Natural killer cell treated with Interleukin-12 subunit alpha and Interleukin-12 subunit beta and Interleukin-15 and Interleukin-18, amount 100 ng/mL, for 72 hours (primary cell): ENCODE measurements around the gene ASMT. TPM values are rescaled to one million over a fixed set of nuclear protein-coding genes. Genes with fewer than 3 reads are reported as not detected.
A peak's percentile ranks its signal among the peaks of the same experiment; 100 is the strongest.

Experiments used
- ATAC-seq, 2 donors: fragments of 150-1000 bp; cut with Tn5 transposase in 1 of 2; sonication (Bioruptor Pico), chemical (Tn5 transposase) in 1 of 2; 2 replicates each; pipeline ENCODE4 v1.10.0; 2021
- DNase-seq: peaks from one replicate; pipeline ENCODE4 v3.0.0; 2022; ENCODE audit warnings: low spot score
- H3K27ac Mint-ChIP-seq, 2 donors: 1 replicate in 1 of 2; 2 replicates in 1 of 2; pipeline ENCODE4 v1.8.0; 2022; ENCODE audit warnings: mixed read lengths in 2 of 2, mild to moderate bottlenecking in 1 of 2, moderate library complexity in 1 of 2
- H3K27me3 Mint-ChIP-seq, 2 donors: 1 replicate in 1 of 2; 2 replicates in 1 of 2; pipeline ENCODE4 v1.8.0; 2022; ENCODE audit warnings: mixed read lengths in 2 of 2
- H3K36me3 Mint-ChIP-seq: one replicate; pipeline ENCODE4 v1.8.0; 2022; ENCODE audit warnings: mixed read lengths
- H3K4me1 Mint-ChIP-seq, 2 donors: 1 replicate in 1 of 2; 2 replicates in 1 of 2; pipeline ENCODE4 v1.8.0; 2022; ENCODE audit warnings: low read depth in 2 of 2, mixed read lengths in 2 of 2, mild to moderate bottlenecking in 1 of 2
- H3K4me3 Mint-ChIP-seq: one replicate; pipeline ENCODE4 v1.8.0; 2022; ENCODE audit warnings: mixed read lengths
- H3K9me3 Mint-ChIP-seq: 2 replicates; pipeline ENCODE4 v1.8.0; 2022; ENCODE audit warnings: mixed read lengths
- total RNA-seq, 2 donors: library from RNA; stranded (reverse); gene quantifications; one replicate each; pipeline ENCODE4 v1.2.3, GENCODE V29; 2022

The ASMT gene
- total RNA-seq, 2 donors from 2014 or later: 1.7 to 1.8 TPM

GRCh38 chrX:1591863-1592469 lies 22.9 kb upstream of the ASMT start:
- DNase-seq (no peak), ATAC-seq (peak; percentile 11 to 51)
- H3K4me1 Mint-ChIP-seq: peaks cover 8 to 24% of the 10 kb centered on the region in 2 donors
- H3K36me3 Mint-ChIP-seq: peaks cover 6% of the 10 kb centered on the region
- H3K4me3 Mint-ChIP-seq: peak overlapping the region; percentile 96
- peak overlapping the region; percentile 71 to 91 for H3K27ac Mint-ChIP-seq
- no peaks in the 10 kb centered on the region for H3K27me3 Mint-ChIP-seq
- no peaks in the 10 kb centered on the region for H3K9me3 Mint-ChIP-seq

DNA sequence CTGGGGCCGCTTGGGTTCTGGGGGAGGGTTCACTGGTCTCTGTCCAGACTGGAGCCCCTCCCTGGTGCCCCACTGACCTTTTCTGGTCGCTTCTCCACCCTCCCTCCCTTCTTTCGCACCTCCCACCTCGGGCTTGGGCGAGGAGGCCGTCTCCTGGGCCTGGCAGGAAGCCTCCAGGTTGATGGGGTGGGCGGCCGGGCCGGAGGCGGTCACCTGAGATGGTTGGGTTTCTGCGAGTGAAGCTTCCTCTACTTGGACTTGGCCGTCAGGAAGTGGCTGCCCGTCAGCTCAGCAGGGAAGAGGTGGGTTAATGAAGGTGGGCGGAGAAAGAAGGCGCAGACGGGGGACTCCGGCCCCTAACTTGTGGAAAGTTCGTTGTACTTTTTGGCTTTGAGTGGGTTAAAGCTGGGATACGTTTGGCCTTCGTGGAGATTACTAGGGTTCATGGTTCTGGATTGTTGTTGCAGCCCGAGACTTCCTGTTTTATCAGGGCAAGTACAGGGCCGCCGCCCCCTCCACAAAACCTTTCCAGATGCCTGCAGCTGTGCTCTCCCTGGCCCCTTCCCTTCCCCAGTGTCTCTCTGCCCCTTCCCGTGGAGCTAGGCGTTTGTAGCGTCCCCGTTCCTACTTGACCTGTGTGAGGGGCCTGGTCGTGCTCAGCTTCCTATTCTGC lies 22.3 kb upstream of the ASMT start:
- DNase-seq (no peak), ATAC-seq (peak; percentile 34 to 48)
- H3K27ac Mint-ChIP-seq: peak overlapping the region; percentile 71 to 91
- H3K4me1 Mint-ChIP-seq: peaks cover 8 to 27% of the 10 kb centered on the region in 2 donors
- no peaks in the 10 kb centered on the region for H3K27me3 Mint-ChIP-seq
- H3K9me3 Mint-ChIP-seq: no peaks in the 10 kb centered on the region
- peaks cover 6% of the 10 kb centered on the region for H3K36me3 Mint-ChIP-seq
- peak overlapping the region; percentile 96 for H3K4me3 Mint-ChIP-seq

DNA sequence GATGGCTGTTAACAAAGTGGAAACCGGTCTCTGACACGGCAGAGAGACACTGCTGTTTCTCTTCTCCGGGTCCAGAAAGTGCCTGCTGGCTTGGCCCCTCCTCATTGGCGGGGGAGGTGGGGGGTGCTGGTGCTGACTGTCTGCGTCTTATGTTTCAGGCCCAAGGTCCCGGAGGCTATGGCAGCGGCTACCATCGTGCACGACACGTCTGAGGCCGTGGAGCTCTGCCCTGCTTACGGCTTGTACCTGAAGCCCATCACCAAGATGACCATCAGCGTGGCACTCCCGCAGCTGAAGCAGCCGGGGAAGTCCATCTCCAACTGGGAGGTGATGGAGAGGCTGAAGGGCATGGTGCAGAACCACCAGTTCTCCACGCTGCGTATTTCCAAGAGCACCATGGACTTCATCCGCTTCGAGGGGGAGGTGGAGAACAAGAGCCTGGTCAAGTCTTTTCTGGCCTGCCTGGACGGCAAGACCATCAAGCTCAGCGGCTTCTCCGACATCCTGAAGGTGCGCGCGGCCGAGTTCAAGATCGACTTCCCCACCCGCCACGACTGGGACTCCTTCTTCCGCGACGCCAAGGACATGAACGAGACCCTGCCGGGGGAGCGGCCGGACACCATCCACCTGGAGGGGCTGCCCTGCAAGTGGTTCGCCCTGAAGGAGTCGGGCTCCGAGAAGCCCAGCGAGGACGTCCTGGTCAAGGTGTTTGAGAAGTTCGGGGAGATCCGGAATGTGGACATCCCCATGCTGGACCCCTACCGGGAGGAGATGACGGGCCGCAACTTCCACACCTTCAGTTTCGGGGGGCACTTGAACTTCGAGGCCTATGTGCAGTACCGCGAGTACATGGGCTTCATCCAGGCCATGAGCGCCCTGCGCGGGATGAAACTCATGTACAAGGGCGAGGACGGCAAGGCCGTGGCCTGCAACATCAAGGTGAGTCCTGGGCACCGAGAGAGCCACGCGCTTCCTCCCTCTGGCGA lies 21.3 kb upstream of the ASMT start:
- peaks cover 6% of the 10 kb centered on the region for H3K36me3 Mint-ChIP-seq
- H3K27ac Mint-ChIP-seq: peak overlapping the region; percentile 71 to 91
- no peaks in the 10 kb centered on the region for H3K27me3 Mint-ChIP-seq
- ATAC-seq (no peak), DNase-seq (no peak)
- no peaks in the 10 kb centered on the region for H3K9me3 Mint-ChIP-seq
- H3K4me1 Mint-ChIP-seq: peaks cover 8 to 27% of the 10 kb centered on the region in 2 donors
- peak overlapping the region; percentile 96 for H3K4me3 Mint-ChIP-seq

GRCh38 chrX:1595711-1596060 lies 19.2 kb upstream of the ASMT start:
- DNase-seq (no peak), ATAC-seq (no peak)
- no peak overlapping the region for H3K27ac Mint-ChIP-seq
- no peak overlapping the region for H3K4me3 Mint-ChIP-seq
- no peaks in the 10 kb centered on the region for H3K27me3 Mint-ChIP-seq
- no peaks in the 10 kb centered on the region for H3K9me3 Mint-ChIP-seq
- H3K36me3 Mint-ChIP-seq: peaks cover 12% of the 10 kb centered on the region
- peaks cover 8 to 26% of the 10 kb centered on the region in 2 donors for H3K4me1 Mint-ChIP-seq

GRCh38 chrX:1596676-1597344 lies 18.0 kb upstream of the ASMT start:
- H3K9me3 Mint-ChIP-seq: no peaks in the 10 kb centered on the region
- H3K4me3 Mint-ChIP-seq: no peak overlapping the region
- ATAC-seq (no peak), DNase-seq (no peak)
- H3K27ac Mint-ChIP-seq: no peak overlapping the region
- peaks cover 8 to 26% of the 10 kb centered on the region in 2 donors for H3K4me1 Mint-ChIP-seq
- H3K27me3 Mint-ChIP-seq: no peaks in the 10 kb centered on the region
- peaks cover 12% of the 10 kb centered on the region for H3K36me3 Mint-ChIP-seq

DNA sequence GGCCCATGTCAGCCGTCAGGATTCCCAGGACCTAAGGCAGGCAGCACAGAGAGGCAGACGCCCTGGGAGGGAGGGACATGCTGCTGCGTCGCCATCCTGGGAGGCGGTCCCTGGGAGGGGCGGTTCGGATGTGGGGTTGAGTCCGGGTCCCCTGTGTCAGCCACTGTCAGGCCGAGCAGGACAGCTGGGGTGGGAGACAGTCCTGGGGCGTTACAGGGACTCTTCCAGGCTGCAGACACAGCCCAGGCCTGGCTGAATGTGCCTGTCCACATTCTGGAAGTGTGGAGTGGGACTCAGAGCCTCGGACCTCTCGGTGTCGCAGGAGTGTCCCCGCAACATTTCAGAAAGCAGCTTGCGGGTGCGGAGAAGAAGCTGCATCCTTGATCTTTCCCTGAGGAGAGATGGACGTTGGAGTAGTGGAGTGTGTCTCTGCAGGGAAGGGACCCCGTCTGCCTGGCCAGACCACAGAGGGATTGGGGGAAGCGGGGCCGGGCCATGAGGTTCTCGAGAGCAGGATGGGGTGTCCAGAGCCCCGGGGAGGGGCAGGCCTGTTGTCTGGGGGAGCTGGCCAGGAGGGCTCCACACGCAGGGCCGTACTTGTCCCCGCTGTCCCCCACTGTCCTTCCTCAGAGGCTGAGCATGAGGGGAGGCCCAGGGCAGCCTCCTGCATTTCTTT lies 17.4 kb upstream of the ASMT start:
- peak overlapping the region in 1 of 2 donors; percentile 28 for H3K27ac Mint-ChIP-seq
- H3K4me1 Mint-ChIP-seq: peaks cover 8 to 26% of the 10 kb centered on the region in 2 donors
- no peak overlapping the region for H3K4me3 Mint-ChIP-seq
- no peaks in the 10 kb centered on the region for H3K27me3 Mint-ChIP-seq
- DNase-seq (no peak), ATAC-seq (no peak)
- H3K36me3 Mint-ChIP-seq: peaks cover 12% of the 10 kb centered on the region
- no peaks in the 10 kb centered on the region for H3K9me3 Mint-ChIP-seq

GRCh38 chrX:1598021-1598875 lies 16.6 kb upstream of the ASMT start:
- H3K27ac Mint-ChIP-seq: no peak overlapping the region

GRCh38 chrX:1598876-1599790 lies 15.7 kb upstream of the ASMT start:
- H3K4me1 Mint-ChIP-seq: peaks cover 4 to 13% of the 10 kb centered on the region in 2 donors
- no peaks in the 10 kb centered on the region for H3K27me3 Mint-ChIP-seq
- ATAC-seq (no peak), DNase-seq (no peak)
- no peak overlapping the region for H3K27ac Mint-ChIP-seq
- H3K9me3 Mint-ChIP-seq: no peaks in the 10 kb centered on the region
- peaks cover 16% of the 10 kb centered on the region for H3K36me3 Mint-ChIP-seq
- H3K4me3 Mint-ChIP-seq: no peak overlapping the region

More at GRCh38 chrX:1598021-1598875, 16.6 kb upstream of the ASMT start:
- H3K36me3 Mint-ChIP-seq: peaks cover 12% of the 10 kb centered on the region
- no peaks in the 10 kb centered on the region for H3K9me3 Mint-ChIP-seq
- H3K4me3 Mint-ChIP-seq: no peak overlapping the region
- H3K4me1 Mint-ChIP-seq: peaks cover 0 to 19% of the 10 kb centered on the region in 2 donors
- no peak for ATAC-seq
- no peak for DNase-seq
- H3K27me3 Mint-ChIP-seq: no peaks in the 10 kb centered on the region

DNA sequence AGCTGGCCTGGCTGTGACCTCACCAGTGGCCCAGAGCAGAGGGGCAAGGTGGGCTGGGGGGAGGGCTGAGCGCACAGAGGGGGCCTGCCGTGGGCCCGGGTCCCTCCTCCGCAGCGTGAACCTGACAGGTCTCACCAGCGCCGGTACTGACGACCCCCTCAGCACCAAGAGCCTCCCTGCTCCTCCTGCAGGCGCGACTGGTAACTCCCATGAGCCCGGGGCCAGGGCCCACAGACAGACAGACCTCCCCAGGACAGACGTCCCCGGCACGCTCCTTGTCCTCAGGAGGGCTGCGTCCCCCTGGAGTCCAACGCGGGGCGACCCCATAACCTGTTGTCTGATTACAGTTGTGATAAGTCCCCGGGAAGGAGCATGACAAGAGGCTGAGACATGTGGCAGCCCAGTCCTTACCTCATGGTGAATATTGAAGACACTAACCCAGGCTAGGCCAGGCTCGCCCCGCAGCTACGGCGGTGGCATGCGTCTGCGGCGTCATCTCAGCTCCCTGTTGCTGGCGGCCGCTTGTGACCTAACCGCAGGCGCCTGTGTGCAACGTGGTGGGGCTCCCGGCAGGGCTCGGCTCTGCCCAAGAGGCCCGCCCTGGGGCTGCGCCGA lies 15.0 kb upstream of the ASMT start:
- Mint-ChIP-seq H3K9me3 (no peaks in the 10 kb centered on the region), H3K36me3 (peaks cover 23% of the 10 kb centered on the region), H3K27me3 (no peaks in the 10 kb centered on the region), H3K4me3 (no peak overlapping the region), H3K4me1 (peaks cover 6 to 11% of the 10 kb centered on the region in 2 donors), H3K27ac (no peak overlapping the region)
- ATAC-seq (no peak), DNase-seq (no peak)

DNA sequence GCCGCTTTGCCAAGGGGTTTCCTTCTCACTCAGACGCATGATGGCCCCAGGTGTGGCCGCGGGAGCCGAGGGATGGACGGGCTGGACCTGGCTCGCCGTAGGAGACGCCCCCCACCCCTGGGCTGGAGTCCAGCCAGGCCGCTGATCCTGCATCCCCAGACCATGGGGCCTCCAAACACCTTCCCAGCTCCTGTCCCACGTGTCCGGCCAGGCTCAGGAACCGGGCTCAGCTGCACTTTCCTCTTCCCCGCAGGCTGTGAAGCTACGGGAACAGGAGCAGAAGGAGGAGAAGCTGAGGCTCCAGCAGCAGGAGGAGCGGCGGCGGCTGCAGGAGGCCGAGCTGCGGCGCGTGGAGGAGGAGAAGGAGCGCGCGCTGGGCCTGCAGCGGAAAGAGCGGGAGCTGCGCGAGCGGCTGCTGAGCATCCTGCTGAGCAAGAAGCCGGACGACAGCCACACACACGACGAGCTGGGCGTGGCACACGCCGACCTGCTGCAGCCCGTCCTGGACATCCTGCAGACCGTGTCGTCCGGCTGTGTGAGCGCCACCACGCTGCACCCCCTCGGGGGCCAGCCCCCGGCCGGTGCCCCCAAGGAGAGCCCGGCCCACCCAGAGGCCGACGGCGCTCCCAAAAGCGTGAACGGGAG lies 14.3 kb upstream of the ASMT start:
- peaks cover 6 to 9% of the 10 kb centered on the region in 2 donors for H3K4me1 Mint-ChIP-seq

More for the DNA sequence above, 14.3 kb upstream of the ASMT start:
- no peak for ATAC-seq
- H3K27ac Mint-ChIP-seq: no peak overlapping the region
- no peak for DNase-seq
- peaks cover 17% of the 10 kb centered on the region for H3K36me3 Mint-ChIP-seq
- no peaks in the 10 kb centered on the region for H3K27me3 Mint-ChIP-seq
- no peak overlapping the region for H3K4me3 Mint-ChIP-seq
- H3K9me3 Mint-ChIP-seq: no peaks in the 10 kb centered on the region
